GM12801 (cell line): Measurements from ENCODE around the gene MLC1.

Experiments used
- CTCF ChIP-seq: IDR thresholded peaks from one replicate; pipeline ENCODE4 v1.5.1; 2011; ENCODE audit warnings: control low read depth; ENCODE audit not compliant: insufficient read length; ENCODE audit errors: extremely low read depth

MLC1 gene

GRCh38 chr22:50088096-50088495 is 2.9 kb upstream of the MLC1 start:
- no peak for TF ChIP-seq CTCF

- no peak for TF ChIP-seq CTCF
Observed at GRCh38 chr22:50087646-50088045, 2.4 kb upstream of the MLC1 start.

DNA sequence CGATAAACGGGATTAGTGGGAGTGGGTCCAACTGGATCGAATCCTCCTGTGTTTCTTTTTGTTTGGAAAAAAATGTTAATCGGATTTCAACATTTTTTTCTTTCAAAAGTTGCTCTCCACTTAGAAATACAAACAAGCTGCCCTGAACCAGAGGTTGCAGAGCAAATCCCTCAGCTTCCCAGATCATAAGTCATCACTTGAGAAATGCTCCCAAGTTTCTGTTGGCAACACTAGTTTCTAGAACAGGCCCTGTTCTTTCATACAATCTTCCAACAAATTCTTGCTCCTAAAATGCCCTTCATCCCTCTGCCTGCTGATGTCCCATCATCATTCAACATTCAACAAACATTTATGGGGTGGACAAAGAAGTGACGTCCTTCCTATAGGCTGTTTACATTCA is 1.3 kb upstream of the MLC1 start:
- no peak for TF ChIP-seq CTCF

DNA sequence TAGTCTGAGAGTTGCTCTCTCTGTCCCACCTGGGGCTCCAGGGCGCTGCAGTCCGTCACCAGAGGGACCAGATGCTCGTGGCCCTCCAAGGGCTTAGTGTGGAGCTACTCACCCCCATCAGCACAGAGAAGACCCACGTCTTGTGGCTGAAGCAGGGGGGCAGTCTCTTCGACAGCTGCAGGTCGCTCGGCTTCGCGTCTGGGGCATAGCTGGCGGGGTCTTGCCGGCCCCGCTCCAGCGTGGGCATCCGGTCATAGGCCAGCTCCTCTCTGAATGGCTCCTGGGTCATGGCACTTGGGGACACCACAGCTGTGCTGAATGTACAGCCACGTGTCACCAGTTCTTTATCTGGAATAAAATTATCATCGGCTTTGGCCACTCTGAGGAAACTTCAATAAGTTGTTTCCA is 608 bp downstream of the MLC1 start:
- no peak for TF ChIP-seq CTCF

DNA sequence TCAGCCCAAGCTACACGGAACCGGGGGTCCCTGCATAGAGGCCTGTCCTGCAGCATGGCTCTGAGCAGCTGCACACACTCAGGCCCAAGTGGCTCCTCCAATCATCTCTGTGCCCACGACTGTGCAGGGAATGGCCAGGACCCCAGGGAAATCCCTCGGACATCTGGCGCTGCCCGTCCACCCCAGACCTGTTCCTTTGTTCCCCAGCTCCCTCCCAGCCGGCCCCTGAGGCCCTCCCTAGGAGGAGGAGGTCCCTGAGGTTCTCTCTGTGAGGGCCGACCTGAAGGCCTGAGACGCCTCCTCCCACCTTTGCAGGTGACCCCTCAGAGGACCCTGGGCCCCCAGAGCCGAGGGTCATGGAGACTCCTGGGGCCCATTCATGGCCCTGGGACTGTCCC is 1.1 kb downstream of the MLC1 start:
- no peak for TF ChIP-seq CTCF

- no peak for TF ChIP-seq CTCF
Observed at GRCh38 chr22:50083462-50084079, 1.7 kb downstream of the MLC1 start.

DNA sequence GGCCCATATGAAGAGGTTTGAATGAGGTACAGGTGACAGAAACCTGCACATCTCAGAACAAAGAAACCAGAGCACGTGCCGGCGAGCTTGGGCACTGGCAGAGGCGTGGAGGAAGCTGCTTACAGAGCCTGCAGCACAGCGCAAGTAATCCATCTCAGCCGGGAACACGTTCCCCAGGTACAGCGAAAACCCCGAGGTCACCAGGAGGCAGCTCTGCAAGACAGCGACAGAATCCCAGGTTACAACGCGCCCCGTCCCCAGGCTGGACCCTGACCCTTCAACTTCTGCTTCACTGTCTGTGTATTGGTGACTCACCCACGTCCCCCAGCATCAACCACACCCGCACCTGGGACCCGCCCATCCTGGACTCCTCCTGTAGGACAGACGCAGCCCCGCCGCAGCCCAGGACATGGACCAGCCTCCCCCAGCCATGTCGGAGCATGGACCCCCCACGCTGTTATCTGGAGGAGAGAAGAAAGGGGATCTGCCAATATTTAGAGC is 2.2 kb downstream of the MLC1 start:
- TF ChIP-seq CTCF = no peak
